ENCODE measurements around the gene SETD7. TPM values are rescaled to one million over a fixed set of nuclear protein-coding genes. Genes with fewer than 3 reads are reported as not detected.

Gene SETD7
- total and polyA plus RNA-seq, 7 donors = 15.2 to 96.0 (median 78.4) TPM

GRCh38 chr4:139600662-139601061 is 44.6 kb upstream of the SETD7 start:
- DNase-seq (no peak), ATAC-seq (no peak)
- Histone ChIP-seq H3K4me1 (no peaks in the 10 kb centered on the region), H3K4me3 (no peak overlapping the region), H3K9me3 (no peaks in the 10 kb centered on the region), H3K27ac (no peak overlapping the region), H3K36me3 (ENCODE audit: insufficient read depth in 1 of 2, low read depth in 1 of 2) (no peaks in the 10 kb centered on the region), H3K27me3 (ENCODE audit: insufficient read depth in 3 of 3, low read length in 2 of 3) (no peaks in the 10 kb centered on the region)
- intact Hi-C loops (cut with DNase I) = loop anchor here in 1 of 2 donors (5.0 kb wide), 1 partner anchor 52 kb away; no protein-coding TSS in a partner anchor
- 88 to 91% (median 89%) methylated on average over 4 of the region's 4 CpGs for WGBS, 3 donors
- TF ChIP-seq CTCF (IDR thresholded peaks at IDR 0.05) = no peak

DNA sequence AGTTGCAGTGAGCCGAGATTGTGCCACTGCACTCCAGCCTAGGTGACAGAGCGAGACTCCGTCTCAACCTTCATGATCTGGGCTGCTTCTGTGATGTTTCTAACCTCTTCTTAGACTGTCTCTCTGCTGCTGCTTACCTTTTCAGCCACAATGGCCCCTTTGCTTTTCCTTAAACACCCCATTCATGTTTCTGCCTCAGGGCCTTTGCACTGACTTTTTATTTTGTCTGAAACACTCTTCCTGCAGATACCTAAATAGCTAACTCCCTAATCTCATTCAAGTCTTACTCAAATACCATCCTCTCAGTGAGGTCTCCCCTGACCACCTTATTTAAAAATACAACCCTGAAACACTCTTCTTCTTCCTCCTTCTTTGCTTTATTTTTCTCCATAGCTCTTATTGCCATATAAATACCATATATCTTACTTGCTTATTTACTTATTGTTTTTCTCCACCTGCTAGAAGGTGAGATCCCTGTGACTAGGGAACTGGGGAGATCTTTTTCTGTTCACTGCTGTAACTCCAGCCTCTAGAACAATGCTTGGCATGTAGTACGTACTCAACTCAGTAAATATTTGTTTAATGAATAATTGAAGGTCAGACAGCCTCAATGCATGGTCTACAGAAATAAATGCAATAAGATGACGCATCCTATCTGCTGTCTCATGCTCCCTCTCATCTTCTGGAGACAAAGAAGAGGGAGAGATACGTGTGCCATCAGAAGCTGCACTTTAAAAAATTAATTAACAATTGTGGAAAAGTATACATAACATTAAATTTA is 43.8 kb upstream of the SETD7 start:
- intact Hi-C loops (cut with DNase I) = loop anchor here in 1 of 2 donors (5.0 kb wide), 1 partner anchor 53 kb away; no protein-coding TSS in a partner anchor
- TF ChIP-seq CTCF (IDR thresholded peaks at IDR 0.05) = no peak
- Histone ChIP-seq H3K4me1 (no peaks in the 10 kb centered on the region), H3K27me3 (ENCODE audit: insufficient read depth in 3 of 3, low read length in 2 of 3) (no peaks in the 10 kb centered on the region), H3K9me3 (no peaks in the 10 kb centered on the region), H3K4me3 (no peak overlapping the region), H3K27ac (no peak overlapping the region), H3K36me3 (ENCODE audit: insufficient read depth in 1 of 2, low read depth in 1 of 2) (no peaks in the 10 kb centered on the region)
- DNase-seq (no peak), ATAC-seq (no peak)
- WGBS, 3 donors = 95 to 97% (median 97%) methylated on average over 6 of the region's 6 CpGs

DNA sequence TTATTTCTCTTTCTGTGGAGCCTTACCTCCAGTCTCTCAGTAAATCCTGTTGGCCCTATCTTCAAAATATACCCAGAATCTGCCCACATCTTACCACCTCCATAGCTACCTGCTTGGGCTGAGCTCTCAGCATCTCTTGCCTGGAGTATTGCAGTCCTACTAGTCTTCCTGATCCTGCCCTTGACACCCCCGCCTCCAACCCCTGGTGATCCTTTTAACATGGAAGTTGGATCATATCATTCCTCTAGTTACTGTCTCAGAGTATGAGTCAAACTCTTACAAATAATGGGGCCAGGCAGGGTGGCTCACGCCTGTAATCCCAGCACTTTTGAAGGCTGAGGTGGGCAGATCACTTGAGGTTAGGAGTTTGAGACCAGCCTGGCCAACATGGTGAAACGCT is 43.1 kb upstream of the SETD7 start:
- no peak overlapping the region for H3K4me3 ChIP-seq
- H3K36me3 ChIP-seq (ENCODE audit: insufficient read depth in 1 of 2, low read depth in 1 of 2) = no peaks in the 10 kb centered on the region
- no peak overlapping the region for H3K27ac ChIP-seq
- intact Hi-C loops (cut with DNase I) = no loop called here
- H3K9me3 ChIP-seq = no peaks in the 10 kb centered on the region
- ATAC-seq = no peak
- H3K27me3 ChIP-seq (ENCODE audit: insufficient read depth in 3 of 3, low read length in 2 of 3) = no peaks in the 10 kb centered on the region
- no peak for TF ChIP-seq CTCF (IDR thresholded peaks at IDR 0.05)
- WGBS, 3 donors = 94 to 97% (median 96%) methylated on average over 3 of the region's 3 CpGs
- no peak for DNase-seq
- H3K4me1 ChIP-seq = no peaks in the 10 kb centered on the region

DNA sequence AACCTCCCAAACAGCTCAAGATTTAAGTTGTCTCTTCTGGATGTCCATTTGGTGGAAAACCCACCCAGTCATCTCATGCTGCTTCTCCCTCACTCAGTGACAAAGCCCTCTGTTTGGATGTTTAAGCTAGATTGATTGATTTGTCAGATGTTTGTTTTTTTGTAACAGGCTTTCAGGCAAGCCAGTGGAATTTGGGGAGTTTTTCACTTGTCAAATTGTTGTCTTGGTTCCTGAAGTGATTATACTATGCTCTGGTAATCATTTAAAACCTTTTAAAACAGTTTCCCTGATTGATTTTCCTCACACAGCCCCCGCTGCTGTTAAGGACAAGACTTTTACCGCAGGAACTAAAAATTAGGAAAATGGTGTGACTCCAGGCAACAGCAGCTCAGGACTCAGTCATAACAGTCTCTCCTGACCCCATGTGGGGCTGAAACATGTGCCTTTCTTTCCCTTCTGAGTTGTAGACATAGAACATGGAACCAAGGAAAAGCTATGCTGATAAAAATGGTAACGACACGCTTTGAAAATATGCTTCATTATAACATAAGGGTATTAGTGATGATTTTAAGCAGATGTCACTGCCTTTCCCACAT is 40.8 kb upstream of the SETD7 start:
- 46 to 58% (median 52%) methylated on average over 4 of the region's 4 CpGs for WGBS, 3 donors
- Histone ChIP-seq H3K36me3 (ENCODE audit: insufficient read depth in 1 of 2, low read depth in 1 of 2) (no peaks in the 10 kb centered on the region), H3K4me3 (no peak overlapping the region), H3K4me1 (no peaks in the 10 kb centered on the region), H3K27ac (no peak overlapping the region), H3K27me3 (ENCODE audit: insufficient read depth in 3 of 3, low read length in 2 of 3) (no peaks in the 10 kb centered on the region), H3K9me3 (no peaks in the 10 kb centered on the region)
- DNase-seq (no peak), ATAC-seq (no peak)
- intact Hi-C loops (cut with DNase I) = no loop called here
- no peak for TF ChIP-seq CTCF (IDR thresholded peaks at IDR 0.05)
